H1 (cell line): ENCODE measurements around the gene DHX9. TPM values are rescaled to one million over a fixed set of nuclear protein-coding genes. Genes with fewer than 3 reads are reported as not detected.
"Not testable (repeated sequence)": the region's sequence is repeated elsewhere in the genome, so short reads cannot be mapped to it uniquely, and the experiment has no call there.

Experiments
- CTCF ChIA-PET: fragments of 300-600 bp; sonication (Branson Sonifier 250); formaldehyde crosslinking; loops from one replicate; lab custom pipeline; 2021; ENCODE audit not compliant: partially characterized antibody; lab: Charles Lee
- POLR2A ChIA-PET: fragments of 300-600 bp; sonication (Branson Sonifier 250); formaldehyde crosslinking; loops from one replicate; lab custom pipeline; 2021; ENCODE audit warnings: inconsistent platforms; ENCODE audit not compliant: partially characterized antibody; lab: Charles Lee
- DNase-seq, 2 experiments: peaks; one replicate each; pipeline versions ENCODE4 v3.0.0 to v3.0.0-alpha.2; 2010 to 2022; ENCODE audit warnings: low spot score in 2 of 2, low read depth in 1 of 2, mixed read lengths in 1 of 2
- FAIRE-seq: peaks from 2 replicates; lab custom pipeline; 2011; peaks lifted over from hg19 to GRCh38; lab: Jason Lieb, UNC
- H2AFZ ChIP-seq: 2 replicates; pipeline ENCODE4 v1.8.1; 2012; ENCODE audit warnings: low read length, inconsistent platforms
- H2AK5ac ChIP-seq: 2 replicates; pipeline ENCODE4 v1.6.1; 2013; ENCODE audit warnings: low read depth, low read length
- H2BK120ac ChIP-seq: replicated peaks from 2 replicates; pipeline ENCODE3; 2013; ENCODE audit warnings: low read depth, low read length, inconsistent platforms
- H2BK12ac ChIP-seq: 2 replicates; pipeline ENCODE4 v1.6.1; 2013; ENCODE audit warnings: low read depth, low read length
- H2BK15ac ChIP-seq: 2 replicates; pipeline ENCODE4 v1.6.1; 2013; ENCODE audit warnings: low read length
- H2BK20ac ChIP-seq: 2 replicates; pipeline ENCODE4 v1.6.1; 2013; ENCODE audit warnings: low read length
- H2BK5ac ChIP-seq: 2 replicates; pipeline ENCODE4 v1.6.1; 2013; ENCODE audit warnings: low read depth, low read length
- H3K14ac ChIP-seq: 2 replicates; pipeline ENCODE4 v1.6.1; 2013; ENCODE audit warnings: inconsistent platforms; ENCODE audit not compliant: insufficient read length
- H3K18ac ChIP-seq: 2 replicates; pipeline ENCODE4 v1.6.1; 2013; ENCODE audit warnings: low read length; ENCODE audit errors: extremely low read depth
- H3K23ac ChIP-seq: 2 replicates; pipeline ENCODE4 v1.6.1; 2013; ENCODE audit warnings: inconsistent platforms; ENCODE audit not compliant: insufficient read length
- H3K23me2 ChIP-seq: 2 replicates; pipeline ENCODE4 v1.6.1; 2013; ENCODE audit warnings: low read depth, low read length
- H3K27ac ChIP-seq: 2 replicates; pipeline ENCODE4 v1.6.1; 2011; ENCODE audit warnings: low read depth, low read length, inconsistent platforms
- H3K27me3 ChIP-seq, 4 experiments: replicated peaks in 1 of 4; 1 replicate in 1 of 4; 2 replicates in 3 of 4; pipeline versions ENCODE4 v1.6.1 to v1.8.1; 2011 to 2013; ENCODE audit warnings: low read length in 3 of 4, mild to moderate bottlenecking in 3 of 4, inconsistent platforms in 2 of 4, mixed read lengths in 2 of 4, moderate library complexity in 1 of 4; ENCODE audit not compliant: control insufficient read depth in 3 of 4, insufficient read depth in 3 of 4; ENCODE audit errors: extremely low read depth in 1 of 4
- H3K36me3 ChIP-seq, 4 experiments: 2 replicates each; pipeline versions ENCODE4 v1.6.1 to v1.8.1; 2011 to 2013; ENCODE audit warnings: mild to moderate bottlenecking in 4 of 4, low read length in 3 of 4, moderate library complexity in 2 of 4, control low read depth in 1 of 4, inconsistent platforms in 1 of 4; ENCODE audit not compliant: insufficient read depth in 4 of 4, control insufficient read depth in 2 of 4
- H3K4ac ChIP-seq: replicated peaks from 2 replicates; pipeline ENCODE3; 2013; ENCODE audit warnings: low read length, low read depth, mixed read lengths, inconsistent platforms; ENCODE audit not compliant: insufficient read length
- H3K4me1 ChIP-seq, 4 experiments: replicated peaks in 1 of 4; 1 replicate in 1 of 4; 2 replicates in 3 of 4; pipeline versions ENCODE4 v1.6.1 to v1.8.1; 2011 to 2013; ENCODE audit warnings: low read length in 3 of 4, inconsistent platforms in 2 of 4, mixed read lengths in 1 of 4; ENCODE audit not compliant: insufficient read depth in 4 of 4, control insufficient read depth in 3 of 4
- H3K4me2 ChIP-seq, 2 experiments: 2 replicates each; pipeline versions ENCODE4 v1.6.1 to v1.8.1; 2011 to 2013; ENCODE audit warnings: low read depth in 2 of 2, low read length in 2 of 2, control low read depth in 1 of 2, inconsistent platforms in 1 of 2, mild to moderate bottlenecking in 1 of 2; ENCODE audit not compliant: insufficient read depth in 1 of 2
- H3K4me3 ChIP-seq, 4 experiments: fragments of 200-600, 300-600 bp in 1 of 4; sonication (generic), shearing (Covaris generic), sonication (Bioruptor Twin) in 1 of 4; 2 replicates each; pipeline versions ENCODE4 v1.5.1 to v1.8.1; 2011 to 2016; ENCODE audit warnings: low read length in 4 of 4, low read depth in 3 of 4, control low read depth in 2 of 4, inconsistent platforms in 2 of 4, mild to moderate bottlenecking in 2 of 4, mixed read lengths in 1 of 4, moderate library complexity in 1 of 4; ENCODE audit not compliant: insufficient read depth in 2 of 4; ENCODE audit errors: extremely low read depth in 1 of 4
- H3K56ac ChIP-seq: replicated peaks from 2 replicates; pipeline ENCODE3; 2013; ENCODE audit warnings: low read depth, mild to moderate bottlenecking, mixed read lengths, low read length, inconsistent platforms; ENCODE audit not compliant: insufficient read length
- H3K79me1 ChIP-seq: 2 replicates; pipeline ENCODE4 v1.6.1; 2013; ENCODE audit warnings: low read depth, low read length, control low read depth
- H3K79me2 ChIP-seq, 2 experiments: 2 replicates each; pipeline versions ENCODE4 v1.6.1 to v1.8.1; 2012 to 2013; ENCODE audit warnings: low read length in 2 of 2, mild to moderate bottlenecking in 2 of 2, inconsistent platforms in 1 of 2; ENCODE audit not compliant: insufficient read depth in 2 of 2, control insufficient read depth in 1 of 2
- H3K9ac ChIP-seq, 4 experiments: replicated peaks in 1 of 4; 1 replicate in 1 of 4; 2 replicates in 3 of 4; pipeline versions ENCODE4 v1.6.1 to v1.8.1; 2011 to 2013; ENCODE audit warnings: low read depth in 3 of 4, low read length in 3 of 4, control low read depth in 2 of 4, mild to moderate bottlenecking in 2 of 4, moderate library complexity in 2 of 4, inconsistent platforms in 1 of 4; ENCODE audit errors: extremely low read depth in 1 of 4
- H3K9me3 ChIP-seq, 2 experiments: 2 replicates each; pipeline versions ENCODE4 v1.6.1 to v1.8.1; 2012 to 2013; ENCODE audit warnings: mild to moderate bottlenecking in 2 of 2, moderate library complexity in 2 of 2, control low read depth in 1 of 2, inconsistent platforms in 1 of 2, low read depth in 1 of 2, low read length in 1 of 2, mixed read lengths in 1 of 2; ENCODE audit not compliant: insufficient read depth in 2 of 2
- H4K20me1 ChIP-seq, 2 experiments: replicated peaks in 1 of 2; 2 replicates each; pipeline versions ENCODE3 to v1.8.1; 2011 to 2013; ENCODE audit warnings: inconsistent platforms in 2 of 2, low read length in 2 of 2, mild to moderate bottlenecking in 1 of 2; ENCODE audit not compliant: insufficient read depth in 2 of 2, control insufficient read depth in 1 of 2
- H4K5ac ChIP-seq: 2 replicates; pipeline ENCODE4 v1.6.1; 2013; ENCODE audit warnings: low read length, low read depth, mixed read lengths, inconsistent platforms; ENCODE audit not compliant: insufficient read length
- H4K8ac ChIP-seq: 2 replicates; pipeline ENCODE4 v1.8.0; 2013; ENCODE audit warnings: mild to moderate bottlenecking, moderate library complexity, low read length, inconsistent platforms; ENCODE audit not compliant: insufficient read depth; ENCODE audit errors: extremely low read depth
- H4K91ac ChIP-seq: replicated peaks from 2 replicates; pipeline ENCODE3; 2013; ENCODE audit warnings: low read length, mixed read lengths, inconsistent platforms; ENCODE audit not compliant: insufficient read length
- BACH1 ChIP-seq: IDR thresholded peaks from 2 replicates; pipeline ENCODE4 v1.6.1; 2012; ENCODE audit warnings: low read length, improper control_type of control experiment
- BCL11A ChIP-seq, 2 experiments: IDR thresholded peaks; one replicate each; pipeline ENCODE4 v1.6.1; 2011; ENCODE audit warnings: low read depth in 2 of 2, low read length in 2 of 2, mild to moderate bottlenecking in 2 of 2
- GTF2F1 ChIP-seq: IDR thresholded peaks from 2 replicates; pipeline ENCODE4 v1.6.1; 2012; ENCODE audit warnings: low read depth, low read length, improper control_type of control experiment, borderline replicate concordance
- KDM5A ChIP-seq: fragments of 200-600 bp; IDR thresholded peaks from 2 replicates; pipeline ENCODE4 v1.7.1; 2012; ENCODE audit warnings: mild to moderate bottlenecking, low read length, inconsistent platforms, mixed read lengths
- MAFK ChIP-seq: IDR thresholded peaks from 2 replicates; pipeline ENCODE4 v1.6.1; 2012; ENCODE audit warnings: low read depth, mild to moderate bottlenecking, improper control_type of control experiment, low read length
- SIX5 ChIP-seq: IDR thresholded peaks from 2 replicates; pipeline ENCODE4 v1.6.1; 2011; ENCODE audit warnings: mild to moderate bottlenecking, low read depth, low read length
- TBP ChIP-seq: IDR thresholded peaks from 2 replicates; pipeline ENCODE4 v1.6.1; 2011; ENCODE audit warnings: low read depth, low read length, improper control_type of control experiment
- TEAD4 ChIP-seq: IDR thresholded peaks from 2 replicates; pipeline ENCODE4 v1.6.1; 2012; ENCODE audit warnings: low read depth, low read length, inconsistent platforms, mixed read lengths
- WGBS, 2 experiments: shearing (Covaris generic) in 1 of 2; methylation state at CpG; one replicate each; pipeline versions ENCODE4 v1.1.6 to v1.1.7; 2013 to 2015; ENCODE audit warnings: low lambda C conversion rate in 2 of 2, mixed read lengths in 2 of 2, inconsistent platforms in 1 of 2, low coverage in 1 of 2, missing lambda C conversion rate in 1 of 2; ENCODE audit not compliant: insufficient replicate concordance in 2 of 2, insufficient coverage in 1 of 2, insufficient read length in 1 of 2; ENCODE audit errors: extremely low coverage in 1 of 2, missing lambda C conversion rate in 1 of 2; 5-methylcytosine and 5-hydroxymethylcytosine counted together
- polyA plus RNA-seq, 7 experiments: library from polyadenylated mRNA; depleted of rRNA in 3 of 7; stranded (reverse) in 5 of 7; unstranded in 2 of 7; fragments of >200 nt in 5 of 7; fragments of 200-250 nt in 2 of 7; gene quantifications; 1 replicate in 5 of 7; 2 replicates in 1 of 7; 4 replicates in 1 of 7; pipeline versions ENCODE4 v1.2.1 to v1.2.3, GENCODE V29; 2011 to 2013; ENCODE audit warnings: missing spikeins in 2 of 7, mixed read lengths in 2 of 7
- total RNA-seq: library from RNA; stranded (reverse); fragmentation: NEBNext Ultra II Directional; extraction: Animal tissue kit (Norgen Biotek cat#: 25700); gene quantifications from 2 replicates; pipeline ENCODE4 v1.2.1, GENCODE V29; 2021
- TF ChIP-seq, protein P1 (sequence below): IDR thresholded peaks from 2 replicates; pipeline ENCODE4 v1.6.1; 2012; ENCODE audit warnings: inconsistent platforms

Gene DHX9
- total and polyA plus RNA-seq, 2 of the 8 experiments (the other 6 are each of a cell fraction or from before 2014, with no cell fraction given) = 153 to 333 TPM

DNA sequence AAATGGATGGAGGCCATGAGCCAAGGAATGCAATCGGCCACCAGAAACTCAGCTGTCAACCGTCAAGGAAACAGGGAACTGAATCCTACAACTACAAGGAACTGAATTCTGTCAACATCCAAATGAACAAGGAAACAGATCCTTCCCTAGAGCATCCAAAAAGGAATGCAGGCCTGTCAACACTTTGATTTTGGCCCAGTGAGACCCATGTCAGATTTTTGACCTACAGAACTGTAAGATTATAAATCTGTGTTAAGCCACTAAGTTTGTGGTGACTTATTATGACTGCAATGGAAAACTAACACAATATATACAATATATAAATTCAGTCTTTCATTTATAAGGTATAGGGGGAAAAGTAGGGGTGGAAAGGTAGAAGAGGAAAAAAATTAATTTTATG, 58.5 kb downstream of the DHX9 start (continued):
- TF ChIP-seq SIX5 (no peak), MAFK (no peak), TEAD4 (no peak), BACH1 (no peak), KDM5A (no peak), GTF2F1 (no peak), BCL11A (IDR thresholded peaks at IDR 0.05; ENCODE audit: low read depth in 2 of 2, low read length in 2 of 2) (no peak), TBP (no peak)
- TF ChIP-seq, protein P1, sequence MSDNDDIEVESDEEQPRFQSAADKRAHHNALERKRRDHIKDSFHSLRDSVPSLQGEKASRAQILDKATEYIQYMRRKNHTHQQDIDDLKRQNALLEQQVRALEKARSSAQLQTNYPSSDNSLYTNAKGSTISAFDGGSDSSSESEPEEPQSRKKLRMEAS = no peak

DNA sequence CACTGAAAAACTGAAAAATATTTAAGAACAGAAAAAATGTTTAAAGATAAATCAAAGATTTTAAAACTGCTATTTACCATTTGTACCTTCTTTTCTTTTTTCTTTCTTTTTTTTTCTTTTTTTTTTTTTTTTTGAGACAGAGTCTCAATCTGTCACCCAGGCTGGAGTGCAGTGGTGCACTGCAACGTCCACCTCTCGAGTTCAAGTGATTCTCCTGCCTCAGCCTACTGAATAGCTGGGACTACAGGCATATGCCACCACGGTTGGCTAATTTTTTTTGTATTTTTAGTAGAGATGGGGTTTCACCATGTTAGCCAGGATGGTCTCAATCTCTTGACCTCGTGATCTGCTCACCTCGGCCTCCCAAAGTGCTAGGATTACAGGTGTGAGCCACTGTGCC, 62.8 kb downstream of the DHX9 start:
- H3K4me1 ChIP-seq, H2BK5ac ChIP-seq, H2BK120ac ChIP-seq, H3K4me2 ChIP-seq, H3K9ac ChIP-seq, H3K79me1 ChIP-seq, H4K91ac ChIP-seq, H2BK12ac ChIP-seq, H3K18ac ChIP-seq, H2BK15ac ChIP-seq, H4K8ac ChIP-seq, H2BK20ac ChIP-seq, H3K56ac ChIP-seq, H2AK5ac ChIP-seq, DNase-seq, H3K23ac ChIP-seq, H3K23me2 ChIP-seq, H3K27ac ChIP-seq, H3K9me3 ChIP-seq, H4K5ac ChIP-seq, FAIRE-seq, H3K4me3 ChIP-seq, H3K36me3 ChIP-seq, H3K79me2 ChIP-seq, H3K27me3 ChIP-seq, H2AFZ ChIP-seq, H3K4ac ChIP-seq, H3K14ac ChIP-seq, H4K20me1 ChIP-seq: not testable (repeated sequence)
- CTCF ChIA-PET = interaction anchor here (1.1 to 2.0 kb wide), 3 partner anchors 8 to 721 kb away, joined by 3 to 6 read pairs (median 4); no protein-coding TSS in a partner anchor
- WGBS, 2 experiments = 81% methylated on average over 5 of the region's 5 CpGs; no CpG with 5 or more reads in 1 of the 2 experiments
- POLR2A ChIA-PET = interaction anchor here (0.6 to 8.8 kb wide), 2 partner anchors 12 to 59 kb away, joined by 4 to 52 read pairs; no protein-coding TSS in a partner anchor
